A549 (cell line): ENCODE data around the gene PIM3.

ENCODE experiments used
- ESRRA ChIP-seq: fragments of 150-350 bp; IDR thresholded peaks from 2 replicates; pipeline ENCODE4 v1.6.1; 2014; ENCODE audit warnings: mild to moderate bottlenecking, low read length, borderline replicate concordance
- JUN ChIP-seq, 2 experiments: fragments of >200 bp; sonication (Bioruptor Twin); formaldehyde crosslinking; IDR thresholded peaks; 2 replicates in 1 of 2; 3 replicates in 1 of 2; pipeline ENCODE4 v1.6.1; 2016 to 2017
- JUNB ChIP-seq: fragments of >200 bp; sonication (Bioruptor Twin); formaldehyde crosslinking; IDR thresholded peaks from 2 replicates; pipeline ENCODE4 v1.6.1; 2016
- KDM1A ChIP-seq: fragments of 200-600 bp; sonication (generic); IDR thresholded peaks from 2 replicates; pipeline ENCODE4 v1.6.1; 2016; ENCODE audit warnings: low read depth, mild to moderate bottlenecking
- MAX ChIP-seq: IDR thresholded peaks from 2 replicates; pipeline ENCODE4 v1.6.1; 2012
- MAZ ChIP-seq: fragments of 150-350 bp; IDR thresholded peaks from 2 replicates; pipeline ENCODE4 v1.6.1; 2014; ENCODE audit warnings: antibody characterized with exemption, low read depth, low read length, borderline replicate concordance
- NPAS2 ChIP-seq: fragments of 250-450 bp; sonication (Bioruptor Pico); IDR thresholded peaks from 2 replicates; pipeline ENCODE4 v1.8.0; 2022; ENCODE audit warnings: mild to moderate bottlenecking, moderate library complexity, borderline replicate concordance
- POLR2A ChIP-seq: IDR thresholded peaks from 2 replicates; pipeline ENCODE4 v1.6.1; 2012; ENCODE audit warnings: mild to moderate bottlenecking, low read length
- POLR2AphosphoS2 ChIP-seq: conservative IDR thresholded peaks from 2 replicates; pipeline ENCODE4 v1.6.1; 2012; ENCODE audit warnings: low read length, improper control_type of control experiment, inconsistent platforms
- RAD21 ChIP-seq, 2 experiments: fragments of >200 bp in 1 of 2; sonication (Bioruptor Twin) in 1 of 2; formaldehyde crosslinking in 1 of 2; IDR thresholded peaks in 1 of 2; conservative IDR thresholded peaks in 1 of 2; 2 replicates in 1 of 2; 3 replicates in 1 of 2; pipeline ENCODE4 v1.6.1; 2012 to 2018; ENCODE audit warnings: inconsistent platforms in 1 of 2
- RCOR1 ChIP-seq: fragments of 150-350 bp; IDR thresholded peaks from 2 replicates; pipeline ENCODE4 v1.6.1; 2014; ENCODE audit warnings: antibody characterized with exemption, low read length, low read depth
- SMC3 ChIP-seq: fragments of >200 bp; sonication (Bioruptor Twin); formaldehyde crosslinking; IDR thresholded peaks from 3 replicates; pipeline ENCODE4 v1.6.1; 2018; ENCODE audit warnings: inconsistent platforms
- ZFP36 ChIP-seq: fragments of 450-650 bp; IDR thresholded peaks from 2 replicates; pipeline ENCODE4 v1.6.1; 2014; ENCODE audit warnings: borderline replicate concordance; ENCODE audit not compliant: partially characterized antibody
- TF ChIP-seq, protein P1 (sequence below): fragments of >200 bp; sonication (Bioruptor Twin); formaldehyde crosslinking; IDR thresholded peaks from 3 replicates; pipeline ENCODE4 v1.5.1; 2016

DNA sequence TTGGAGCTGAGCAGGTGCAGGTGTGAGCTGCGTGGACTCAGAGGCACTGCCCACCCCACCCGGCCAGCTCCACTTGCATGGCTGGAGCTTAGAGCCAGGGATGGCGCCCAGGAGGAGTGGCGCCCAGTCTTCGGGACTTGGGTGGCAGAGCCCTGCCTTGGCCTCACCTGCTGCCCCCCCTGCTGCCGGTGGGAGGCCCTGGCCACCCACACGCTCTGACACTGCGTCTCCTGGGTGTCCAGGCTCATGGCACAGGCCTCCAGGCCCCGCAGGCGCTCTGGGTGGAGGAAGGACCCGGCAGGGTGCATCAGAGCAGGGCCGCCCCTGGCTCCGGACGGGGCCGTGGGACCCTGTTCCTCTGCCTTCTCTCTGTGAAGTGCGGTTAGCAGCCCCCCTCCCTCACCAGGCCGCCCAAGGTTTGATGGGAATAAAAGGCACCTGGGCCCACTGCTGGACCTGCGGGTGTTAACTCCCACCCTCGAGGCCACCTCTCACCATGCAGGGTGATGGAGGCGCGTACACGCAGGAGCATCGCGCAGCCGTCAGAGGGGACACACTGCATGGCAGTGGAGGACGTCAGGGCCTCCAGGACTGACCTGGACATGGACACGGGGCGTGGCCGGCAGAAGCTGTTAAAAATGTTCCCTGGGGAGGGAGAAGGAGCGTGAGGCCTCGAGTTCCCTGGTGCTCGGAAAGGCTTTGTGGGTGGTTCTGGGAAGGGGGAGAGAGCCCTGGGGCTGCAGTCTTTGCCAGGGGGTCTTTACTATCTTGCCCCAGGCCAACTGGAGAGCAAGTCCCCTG, 40.2 kb downstream of the PIM3 start:
- TF ChIP-seq JUNB (no peak), POLR2AphosphoS2 (no peak), ESRRA (no peak), MAX (no peak), ZFP36 (no peak), JUN (IDR thresholded peaks at IDR 0.05) (no peak), POLR2A (no peak), MAZ (no peak), RCOR1 (no peak), SMC3 (no peak), KDM1A (no peak), RAD21 (conservative IDR thresholded peaks at IDR 0.05 in 1 of 2, IDR thresholded peaks at IDR 0.05 in 1 of 2) (no peak), NPAS2 (CRISPR knock-in tag) (no peak)
- TF ChIP-seq, protein P1, sequence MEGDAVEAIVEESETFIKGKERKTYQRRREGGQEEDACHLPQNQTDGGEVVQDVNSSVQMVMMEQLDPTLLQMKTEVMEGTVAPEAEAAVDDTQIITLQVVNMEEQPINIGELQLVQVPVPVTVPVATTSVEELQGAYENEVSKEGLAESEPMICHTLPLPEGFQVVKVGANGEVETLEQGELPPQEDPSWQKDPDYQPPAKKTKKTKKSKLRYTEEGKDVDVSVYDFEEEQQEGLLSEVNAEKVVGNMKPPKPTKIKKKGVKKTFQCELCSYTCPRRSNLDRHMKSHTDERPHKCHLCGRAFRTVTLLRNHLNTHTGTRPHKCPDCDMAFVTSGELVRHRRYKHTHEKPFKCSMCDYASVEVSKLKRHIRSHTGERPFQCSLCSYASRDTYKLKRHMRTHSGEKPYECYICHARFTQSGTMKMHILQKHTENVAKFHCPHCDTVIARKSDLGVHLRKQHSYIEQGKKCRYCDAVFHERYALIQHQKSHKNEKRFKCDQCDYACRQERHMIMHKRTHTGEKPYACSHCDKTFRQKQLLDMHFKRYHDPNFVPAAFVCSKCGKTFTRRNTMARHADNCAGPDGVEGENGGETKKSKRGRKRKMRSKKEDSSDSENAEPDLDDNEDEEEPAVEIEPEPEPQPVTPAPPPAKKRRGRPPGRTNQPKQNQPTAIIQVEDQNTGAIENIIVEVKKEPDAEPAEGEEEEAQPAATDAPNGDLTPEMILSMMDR = no peak
